H9 (cell line): ENCODE measurements around the gene KIAA1549. TPM values are rescaled to one million over a fixed set of nuclear protein-coding genes. Genes with fewer than 3 reads are reported as not detected.

Experiments used
- DNase-seq: peaks from one replicate; pipeline ENCODE4 v3.0.0-alpha.2; 2017
- H2AFZ ChIP-seq: one replicate; pipeline ENCODE4 v1.6.1; 2013; ENCODE audit warnings: mild to moderate bottlenecking, low read length, control low read depth, moderate library complexity
- H2AK5ac ChIP-seq: 2 replicates; pipeline ENCODE4 v1.6.1; 2013; ENCODE audit warnings: low read length, control low read depth, mixed read lengths; ENCODE audit not compliant: insufficient read length
- H2BK120ac ChIP-seq: one replicate; pipeline ENCODE4 v1.6.1; 2013; ENCODE audit warnings: low read depth, mild to moderate bottlenecking, low read length, control low read depth, inconsistent platforms; ENCODE audit not compliant: poor library complexity, severe bottlenecking
- H2BK12ac ChIP-seq: 2 replicates; pipeline ENCODE4 v1.6.1; 2013; ENCODE audit warnings: low read length, control low read depth, mixed read lengths, low read depth; ENCODE audit not compliant: insufficient read length
- H2BK15ac ChIP-seq: 2 replicates; pipeline ENCODE4 v1.6.1; 2013; ENCODE audit warnings: low read depth, low read length, control low read depth
- H2BK20ac ChIP-seq: one replicate; pipeline ENCODE4 v1.6.1; 2013; ENCODE audit warnings: low read depth, mild to moderate bottlenecking, low read length, control low read depth, inconsistent platforms; ENCODE audit not compliant: poor library complexity, severe bottlenecking
- H2BK5ac ChIP-seq: 2 replicates; pipeline ENCODE4 v1.6.1; 2013; ENCODE audit warnings: low read length, control low read depth, mixed read lengths; ENCODE audit not compliant: insufficient read length
- H3K14ac ChIP-seq: 2 replicates; pipeline ENCODE4 v1.6.1; 2013; ENCODE audit warnings: low read length, control low read depth; ENCODE audit not compliant: insufficient read depth
- H3K18ac ChIP-seq: 2 replicates; pipeline ENCODE4 v1.6.1; 2013; ENCODE audit warnings: low read depth, mild to moderate bottlenecking, mixed read lengths, low read length, control low read depth; ENCODE audit not compliant: insufficient read length
- H3K23ac ChIP-seq: 2 replicates; pipeline ENCODE4 v1.6.1; 2013; ENCODE audit warnings: low read length, control low read depth, mixed read lengths, low read depth; ENCODE audit not compliant: insufficient read length
- H3K23me2 ChIP-seq: 2 replicates; pipeline ENCODE4 v1.6.1; 2013; ENCODE audit warnings: low read depth, mild to moderate bottlenecking, mixed read lengths, low read length, control low read depth; ENCODE audit not compliant: insufficient read length, poor library complexity, severe bottlenecking
- H3K27ac ChIP-seq: 2 replicates; pipeline ENCODE4 v1.5.1; 2013; ENCODE audit warnings: low read length, control low read depth, mixed read lengths, low read depth; ENCODE audit not compliant: insufficient read length
- H3K27me3 ChIP-seq: 2 replicates; pipeline ENCODE4 v1.6.1; 2013; ENCODE audit warnings: low read length, control low read depth, inconsistent platforms; ENCODE audit not compliant: insufficient read depth
- H3K4ac ChIP-seq: 2 replicates; pipeline ENCODE4 v1.6.1; 2013; ENCODE audit warnings: low read depth, mild to moderate bottlenecking, control low read depth, inconsistent platforms, low read length, moderate library complexity
- H3K4me1 ChIP-seq: 2 replicates; pipeline ENCODE4 v1.6.1; 2013; ENCODE audit warnings: low read length, control low read depth, inconsistent platforms; ENCODE audit not compliant: insufficient read depth
- H3K4me2 ChIP-seq: 2 replicates; pipeline ENCODE4 v1.6.1; 2013; ENCODE audit warnings: low read length, control low read depth, mixed read lengths; ENCODE audit not compliant: insufficient read length, insufficient read depth
- H3K56ac ChIP-seq: 2 replicates; pipeline ENCODE4 v1.6.1; 2013; ENCODE audit warnings: low read depth, mild to moderate bottlenecking, mixed read lengths, low read length, control low read depth; ENCODE audit not compliant: insufficient read length
- H3K79me1 ChIP-seq: 2 replicates; pipeline ENCODE4 v1.6.1; 2013; ENCODE audit warnings: low read depth, mild to moderate bottlenecking, moderate library complexity, low read length, control low read depth, inconsistent platforms; ENCODE audit not compliant: insufficient read depth, poor library complexity, severe bottlenecking
- H3K79me2 ChIP-seq: 2 replicates; pipeline ENCODE4 v1.6.1; 2013; ENCODE audit warnings: low read length, control low read depth, inconsistent platforms; ENCODE audit not compliant: insufficient read depth
- H3K9ac ChIP-seq: 2 replicates; pipeline ENCODE4 v1.6.1; 2013; ENCODE audit warnings: low read length, control low read depth, mixed read lengths; ENCODE audit not compliant: insufficient read length; ENCODE audit errors: extremely low read depth
- H3K9me3 ChIP-seq: one replicate; pipeline ENCODE4 v1.6.1; 2013; ENCODE audit warnings: low read depth, low read length, inconsistent platforms; ENCODE audit not compliant: control insufficient read depth
- H3T11ph ChIP-seq: one replicate; pipeline ENCODE4 v1.6.1; 2013; ENCODE audit warnings: mild to moderate bottlenecking, low read length, control low read depth, inconsistent platforms
- H4K20me1 ChIP-seq: one replicate; pipeline ENCODE4 v1.6.1; 2013; ENCODE audit not compliant: control insufficient read depth, insufficient read length, insufficient read depth
- H4K5ac ChIP-seq: 2 replicates; pipeline ENCODE4 v1.6.1; 2013; ENCODE audit warnings: low read depth, mild to moderate bottlenecking, mixed read lengths, low read length, control low read depth; ENCODE audit not compliant: insufficient read length
- H4K8ac ChIP-seq: replicated peaks from 2 replicates; pipeline ENCODE4 v1.6.1; 2013; ENCODE audit warnings: low read length, control low read depth, mixed read lengths, low read depth; ENCODE audit not compliant: insufficient read length
- H4K91ac ChIP-seq: 2 replicates; pipeline ENCODE4 v1.6.1; 2013; ENCODE audit warnings: low read depth, mild to moderate bottlenecking, moderate library complexity, mixed read lengths, low read length, control low read depth; ENCODE audit not compliant: insufficient read length
- H3K27ac Mint-ChIP-seq, 3 experiments: 2 replicates in 2 of 3; 3 replicates in 1 of 3; pipeline ENCODE4 v1.8.0; 2020 to 2021; ENCODE audit warnings: mixed read lengths in 3 of 3, mild to moderate bottlenecking in 1 of 3, moderate library complexity in 1 of 3
- H3K27me3 Mint-ChIP-seq: 2 replicates; pipeline ENCODE4 v1.8.0; 2021; ENCODE audit warnings: low read depth, mild to moderate bottlenecking, moderate library complexity, mixed read lengths
- H3K36me3 Mint-ChIP-seq, 3 experiments: 2 replicates in 2 of 3; 3 replicates in 1 of 3; pipeline ENCODE4 v1.8.0; 2020 to 2021; ENCODE audit warnings: low read depth in 3 of 3, mixed read lengths in 3 of 3; ENCODE audit not compliant: insufficient read depth in 1 of 3
- H3K4me1 Mint-ChIP-seq, 2 experiments: 2 replicates each; pipeline ENCODE4 v1.8.0; 2020; ENCODE audit warnings: mixed read lengths in 2 of 2
- H3K4me3 Mint-ChIP-seq, 2 experiments: 2 replicates in 1 of 2; 3 replicates in 1 of 2; pipeline ENCODE4 v1.8.0; 2020 to 2021; ENCODE audit warnings: mild to moderate bottlenecking in 2 of 2, mixed read lengths in 2 of 2, moderate library complexity in 1 of 2
- H3K9me3 Mint-ChIP-seq, 2 experiments: 2 replicates in 1 of 2; 3 replicates in 1 of 2; pipeline ENCODE4 v1.8.0; 2020; ENCODE audit warnings: mild to moderate bottlenecking in 2 of 2, mixed read lengths in 2 of 2, moderate library complexity in 1 of 2
- CTCF ChIP-seq: fragments of 200-600 bp; sonication (generic); conservative IDR thresholded peaks from 3 replicates; pipeline ENCODE4 v1.8.0; 2021; ENCODE audit warnings: antibody characterized with exemption, mild to moderate bottlenecking
- WGBS: extraction: QIAGEN DNeasy Blood & Tissue Kit; methylation state at CpG from one replicate; pipeline ENCODE4 v1.1.7; 2013; ENCODE audit warnings: missing lambda C conversion rate, low lambda C conversion rate, mixed read lengths; ENCODE audit not compliant: insufficient read length; ENCODE audit errors: extremely low coverage; 5-methylcytosine and 5-hydroxymethylcytosine counted together
- total RNA-seq: library from RNA; stranded (reverse); gene quantifications from 2 replicates; pipeline ENCODE4 v1.2.1, GENCODE V29; 2021

Gene KIAA1549
- total RNA-seq, 1 experiment from 2014 or later = 11.9 TPM

- no peak overlapping the region for H3K14ac ChIP-seq
- no peak overlapping the region for H2BK15ac ChIP-seq
- H2AFZ ChIP-seq = no peak overlapping the region
- H2BK20ac ChIP-seq = no peak overlapping the region
- H3T11ph ChIP-seq = no peak overlapping the region
- no peak overlapping the region for H4K91ac ChIP-seq
- H3K27ac Mint-ChIP-seq = no peak overlapping the region
- no peak overlapping the region for H3K23ac ChIP-seq
- no peak overlapping the region for H3K4me2 ChIP-seq
- no peak overlapping the region for H3K4me3 Mint-ChIP-seq
- H2AK5ac ChIP-seq = no peak overlapping the region
- no peaks in the 10 kb centered on the region for H3K23me2 ChIP-seq
- no CpG with 5 or more reads among the region's 7 CpGs for WGBS
- no peak overlapping the region for H4K5ac ChIP-seq
- DNase-seq = peak; percentile 62
- H2BK120ac ChIP-seq = no peak overlapping the region
- no peak overlapping the region for H2BK5ac ChIP-seq
- no peak overlapping the region for H2BK12ac ChIP-seq
- no peak overlapping the region for H3K9ac ChIP-seq
- H4K8ac ChIP-seq = no peak overlapping the region
- no peaks in the 10 kb centered on the region; the same call in 1 of the 2 replicates for H3K4me1 ChIP-seq
- H3K27me3 ChIP-seq = no peaks in the 10 kb centered on the region
- H4K20me1 ChIP-seq = no peaks in the 10 kb centered on the region
- TF ChIP-seq CTCF = peak; percentile 70
- H3K79me2 ChIP-seq = no peaks in the 10 kb centered on the region
- peaks cover 15 to 19% of the 10 kb centered on the region in 2 experiments for H3K4me1 Mint-ChIP-seq
- H3K9me3 ChIP-seq = no peaks in the 10 kb centered on the region
- peaks cover 4% of the 10 kb centered on the region for H3K27me3 Mint-ChIP-seq
- H3K18ac ChIP-seq = no peak overlapping the region
- H3K27ac ChIP-seq = no peak overlapping the region
- H3K56ac ChIP-seq = no peak overlapping the region
- no peaks in the 10 kb centered on the region; a peak in 1 of 5 replicates for H3K9me3 Mint-ChIP-seq
- H3K36me3 Mint-ChIP-seq = no peaks in the 10 kb centered on the region; a peak in 1 of 7 replicates
- H3K4ac ChIP-seq = no peak overlapping the region
- no peaks in the 10 kb centered on the region for H3K79me1 ChIP-seq
Measured at GRCh38 chr7:139016931-139017511, 35.8 kb upstream of the KIAA1549 start.
